HCT116 (cell line): ENCODE results near the gene RPIA.

ENCODE experiments used
- CTCF ChIP-seq, 3 experiments: fragments of 200-600 bp in 1 of 3; sonication (generic) in 1 of 3; IDR thresholded peaks in 2 of 3; conservative IDR thresholded peaks in 1 of 3; 2 replicates each; pipeline ENCODE4 v1.5.1; 2012 to 2017; ENCODE audit warnings: low read depth in 2 of 3, low read length in 2 of 3, antibody characterized with exemption in 1 of 3, borderline replicate concordance in 1 of 3, control low read depth in 1 of 3, mild to moderate bottlenecking in 1 of 3, mixed read lengths in 1 of 3, mixed run types in 1 of 3, moderate library complexity in 1 of 3; ENCODE audit not compliant: insufficient read depth in 1 of 3
- EZH2 ChIP-seq: fragments of 200-600 bp; sonication (generic); IDR thresholded peaks from 2 replicates; pipeline ENCODE4 v1.6.1; 2017; ENCODE audit warnings: antibody characterized with exemption, mixed run types
- EZH2phosphoT487 ChIP-seq: fragments of 200-600 bp; IDR thresholded peaks from 2 replicates; pipeline ENCODE4 v1.6.1; 2018; ENCODE audit warnings: antibody characterized with exemption, borderline replicate concordance
- JUND ChIP-seq: IDR thresholded peaks from 2 replicates; pipeline ENCODE4 v1.6.1; 2012
- POLR2A ChIP-seq: IDR thresholded peaks from 2 replicates; pipeline ENCODE4 v1.7.0; 2011; ENCODE audit warnings: borderline replicate concordance; ENCODE audit not compliant: insufficient read depth, insufficient read length; ENCODE audit errors: extremely low read depth
- SIN3A ChIP-seq: IDR thresholded peaks from 2 replicates; pipeline ENCODE4 v1.6.1; 2012; ENCODE audit warnings: low read depth
- TCF7L2 ChIP-seq: IDR thresholded peaks from 2 replicates; pipeline ENCODE4 v1.7.0; 2011; ENCODE audit warnings: borderline replicate concordance, inconsistent platforms; ENCODE audit not compliant: insufficient read depth, insufficient read length; ENCODE audit errors: extremely low read depth
- YY1 ChIP-seq: IDR thresholded peaks from 2 replicates; pipeline ENCODE4 v1.6.1; 2011; ENCODE audit warnings: low read length, low read depth, moderate library complexity, mild to moderate bottlenecking; ENCODE audit not compliant: insufficient replicate concordance; ENCODE audit errors: extremely low read depth
- TF ChIP-seq, protein P1 (sequence below): IDR thresholded peaks from 2 replicates; pipeline ENCODE4 v1.6.1; 2011; ENCODE audit warnings: mild to moderate bottlenecking, low read length, moderate library complexity; ENCODE audit not compliant: insufficient replicate concordance; ENCODE audit errors: extremely low read depth
- TF ChIP-seq, protein P2 (sequence below): IDR thresholded peaks from 2 replicates; pipeline ENCODE4 v1.6.1; 2012; ENCODE audit warnings: low read depth

DNA sequence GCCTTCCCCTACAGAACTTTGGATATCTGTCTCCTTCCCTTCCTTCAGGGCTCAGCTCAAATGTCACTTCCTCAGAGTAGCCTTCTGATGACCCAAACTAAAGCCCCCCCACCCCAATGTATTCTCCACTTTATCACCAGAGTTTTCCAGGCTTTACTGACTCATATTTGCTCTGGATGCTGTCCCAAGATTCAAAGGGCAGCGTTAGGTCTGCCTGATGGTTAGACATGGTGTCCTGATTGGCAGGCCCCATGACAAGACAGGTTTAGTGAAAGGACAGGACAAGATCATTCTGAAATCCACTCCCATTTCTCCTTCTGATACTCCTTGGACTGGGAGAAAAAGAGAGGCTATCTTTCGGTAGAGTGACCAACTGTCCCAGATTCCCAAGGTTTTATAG lies 22.6 kb upstream of the RPIA start:
- no peak for TF ChIP-seq CTCF (IDR thresholded peaks at IDR 0.05 in 2 of 3, conservative IDR thresholded peaks at IDR 0.05 in 1 of 3; ENCODE audit: borderline replicate concordance in 1 of 3, insufficient read depth in 1 of 3, low read depth in 2 of 3, low read length in 2 of 3)
- no peak for TF ChIP-seq EZH2phosphoT487
- TF ChIP-seq YY1 = no peak
- no peak for TF ChIP-seq EZH2
- TF ChIP-seq, protein P1, sequence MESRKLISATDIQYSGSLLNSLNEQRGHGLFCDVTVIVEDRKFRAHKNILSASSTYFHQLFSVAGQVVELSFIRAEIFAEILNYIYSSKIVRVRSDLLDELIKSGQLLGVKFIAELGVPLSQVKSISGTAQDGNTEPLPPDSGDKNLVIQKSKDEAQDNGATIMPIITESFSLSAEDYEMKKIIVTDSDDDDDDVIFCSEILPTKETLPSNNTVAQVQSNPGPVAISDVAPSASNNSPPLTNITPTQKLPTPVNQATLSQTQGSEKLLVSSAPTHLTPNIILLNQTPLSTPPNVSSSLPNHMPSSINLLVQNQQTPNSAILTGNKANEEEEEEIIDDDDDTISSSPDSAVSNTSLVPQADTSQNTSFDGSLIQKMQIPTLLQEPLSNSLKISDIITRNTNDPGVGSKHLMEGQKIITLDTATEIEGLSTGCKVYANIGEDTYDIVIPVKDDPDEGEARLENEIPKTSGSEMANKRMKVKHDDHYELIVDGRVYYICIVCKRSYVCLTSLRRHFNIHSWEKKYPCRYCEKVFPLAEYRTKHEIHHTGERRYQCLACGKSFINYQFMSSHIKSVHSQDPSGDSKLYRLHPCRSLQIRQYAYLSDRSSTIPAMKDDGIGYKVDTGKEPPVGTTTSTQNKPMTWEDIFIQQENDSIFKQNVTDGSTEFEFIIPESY = no peak
- no peak for TF ChIP-seq JUND
- no peak for TF ChIP-seq POLR2A
- no peak for TF ChIP-seq TCF7L2
- TF ChIP-seq SIN3A = no peak
- TF ChIP-seq, protein P2, sequence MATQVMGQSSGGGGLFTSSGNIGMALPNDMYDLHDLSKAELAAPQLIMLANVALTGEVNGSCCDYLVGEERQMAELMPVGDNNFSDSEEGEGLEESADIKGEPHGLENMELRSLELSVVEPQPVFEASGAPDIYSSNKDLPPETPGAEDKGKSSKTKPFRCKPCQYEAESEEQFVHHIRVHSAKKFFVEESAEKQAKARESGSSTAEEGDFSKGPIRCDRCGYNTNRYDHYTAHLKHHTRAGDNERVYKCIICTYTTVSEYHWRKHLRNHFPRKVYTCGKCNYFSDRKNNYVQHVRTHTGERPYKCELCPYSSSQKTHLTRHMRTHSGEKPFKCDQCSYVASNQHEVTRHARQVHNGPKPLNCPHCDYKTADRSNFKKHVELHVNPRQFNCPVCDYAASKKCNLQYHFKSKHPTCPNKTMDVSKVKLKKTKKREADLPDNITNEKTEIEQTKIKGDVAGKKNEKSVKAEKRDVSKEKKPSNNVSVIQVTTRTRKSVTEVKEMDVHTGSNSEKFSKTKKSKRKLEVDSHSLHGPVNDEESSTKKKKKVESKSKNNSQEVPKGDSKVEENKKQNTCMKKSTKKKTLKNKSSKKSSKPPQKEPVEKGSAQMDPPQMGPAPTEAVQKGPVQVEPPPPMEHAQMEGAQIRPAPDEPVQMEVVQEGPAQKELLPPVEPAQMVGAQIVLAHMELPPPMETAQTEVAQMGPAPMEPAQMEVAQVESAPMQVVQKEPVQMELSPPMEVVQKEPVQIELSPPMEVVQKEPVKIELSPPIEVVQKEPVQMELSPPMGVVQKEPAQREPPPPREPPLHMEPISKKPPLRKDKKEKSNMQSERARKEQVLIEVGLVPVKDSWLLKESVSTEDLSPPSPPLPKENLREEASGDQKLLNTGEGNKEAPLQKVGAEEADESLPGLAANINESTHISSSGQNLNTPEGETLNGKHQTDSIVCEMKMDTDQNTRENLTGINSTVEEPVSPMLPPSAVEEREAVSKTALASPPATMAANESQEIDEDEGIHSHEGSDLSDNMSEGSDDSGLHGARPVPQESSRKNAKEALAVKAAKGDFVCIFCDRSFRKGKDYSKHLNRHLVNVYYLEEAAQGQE = no peak
